ENCODE measurements around the gene CCSER1.
"Not testable (repeated sequence)": the region's sequence is repeated elsewhere in the genome, so short reads cannot be mapped to it uniquely, and the experiment has no call there.

DNA sequence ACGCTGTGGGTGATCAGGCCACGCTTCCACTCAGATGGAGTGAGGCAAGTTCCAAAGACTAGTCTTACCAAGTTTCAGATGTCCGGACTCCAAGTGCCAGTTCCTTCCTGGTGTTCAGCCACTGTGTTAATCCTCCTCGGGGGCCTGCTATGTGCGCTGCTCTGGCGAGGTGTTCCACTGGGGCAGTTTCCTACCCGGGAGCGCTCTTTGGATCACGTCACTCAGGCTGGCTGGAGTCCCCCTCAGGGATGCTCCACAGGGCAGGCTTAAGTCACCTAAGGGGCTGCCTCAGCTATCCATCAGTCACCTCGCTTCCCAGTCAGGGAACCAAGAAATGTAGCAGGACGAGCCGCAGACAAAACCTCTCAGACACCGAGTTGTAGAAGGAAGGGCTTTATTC lies 1231.4 kb downstream of the CCSER1 start:
- TF ChIP-seq, protein P1, sequence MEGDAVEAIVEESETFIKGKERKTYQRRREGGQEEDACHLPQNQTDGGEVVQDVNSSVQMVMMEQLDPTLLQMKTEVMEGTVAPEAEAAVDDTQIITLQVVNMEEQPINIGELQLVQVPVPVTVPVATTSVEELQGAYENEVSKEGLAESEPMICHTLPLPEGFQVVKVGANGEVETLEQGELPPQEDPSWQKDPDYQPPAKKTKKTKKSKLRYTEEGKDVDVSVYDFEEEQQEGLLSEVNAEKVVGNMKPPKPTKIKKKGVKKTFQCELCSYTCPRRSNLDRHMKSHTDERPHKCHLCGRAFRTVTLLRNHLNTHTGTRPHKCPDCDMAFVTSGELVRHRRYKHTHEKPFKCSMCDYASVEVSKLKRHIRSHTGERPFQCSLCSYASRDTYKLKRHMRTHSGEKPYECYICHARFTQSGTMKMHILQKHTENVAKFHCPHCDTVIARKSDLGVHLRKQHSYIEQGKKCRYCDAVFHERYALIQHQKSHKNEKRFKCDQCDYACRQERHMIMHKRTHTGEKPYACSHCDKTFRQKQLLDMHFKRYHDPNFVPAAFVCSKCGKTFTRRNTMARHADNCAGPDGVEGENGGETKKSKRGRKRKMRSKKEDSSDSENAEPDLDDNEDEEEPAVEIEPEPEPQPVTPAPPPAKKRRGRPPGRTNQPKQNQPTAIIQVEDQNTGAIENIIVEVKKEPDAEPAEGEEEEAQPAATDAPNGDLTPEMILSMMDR (conservative IDR thresholded peaks at IDR 0.05 in 1 of 2, IDR thresholded peaks at IDR 0.05 in 1 of 2; ENCODE audit: extremely low read depth in 1 of 2, insufficient read depth in 1 of 2, low read depth in 1 of 2, low read length in 2 of 2): not testable (repeated sequence)
- TF ChIP-seq EZH2 (IDR thresholded peaks at IDR 0.05; ENCODE audit: borderline replicate concordance, low read length): not testable (repeated sequence)

All from mammary epithelial cell (primary cell).